RWPE2 (cell line): ENCODE data around the gene ZFYVE27.

Source experiments
- ATAC-seq: fragments of 200-7000 bp; cut with Tn5 transposase; 3 replicates; pipeline ENCODE4 v1.9.1; 2021; ENCODE audit warnings: low read depth
- DNase-seq: peaks from one replicate; pipeline ENCODE4 v3.0.0-alpha.2; 2020; ENCODE audit warnings: low spot score
- H3K27ac ChIP-seq: fragments of 450-650 bp; 2 replicates; pipeline ENCODE4 v1.5.1; 2017; ENCODE audit warnings: mild to moderate bottlenecking; ENCODE audit not compliant: poor library complexity, severe bottlenecking
- H3K27me3 ChIP-seq: fragments of 250-450 bp; sonication (Bioruptor Pico); 2 replicates; pipeline ENCODE4 v1.5.1; 2021; ENCODE audit warnings: mild to moderate bottlenecking, moderate library complexity; ENCODE audit not compliant: insufficient read depth, poor library complexity, severe bottlenecking
- H3K36me3 ChIP-seq: fragments of 250-450 bp; sonication (Bioruptor Pico); 2 replicates; pipeline ENCODE4 v1.5.1; 2020; ENCODE audit warnings: low read depth, mild to moderate bottlenecking, moderate library complexity
- H3K4me1 ChIP-seq: fragments of 250-450 bp; sonication (Bioruptor Pico); 2 replicates; pipeline ENCODE4 v1.5.1; 2021; ENCODE audit warnings: mild to moderate bottlenecking, moderate library complexity; ENCODE audit not compliant: insufficient read depth, poor library complexity, severe bottlenecking
- H3K4me3 ChIP-seq: fragments of 250-450 bp; sonication (Bioruptor Pico); 2 replicates; pipeline ENCODE4 v1.5.1; 2021; ENCODE audit warnings: mild to moderate bottlenecking, moderate library complexity; ENCODE audit not compliant: severe bottlenecking
- H3K9me3 ChIP-seq: fragments of 250-450 bp; sonication (Bioruptor Pico); 2 replicates; pipeline ENCODE4 v1.5.1; 2021; ENCODE audit warnings: mild to moderate bottlenecking, moderate library complexity; ENCODE audit not compliant: severe bottlenecking
- CTCF ChIP-seq: fragments of 450-650 bp; IDR thresholded peaks from one replicate; pipeline ENCODE4 v1.5.1; 2017; ENCODE audit warnings: mild to moderate bottlenecking, moderate library complexity; ENCODE audit not compliant: poor library complexity, severe bottlenecking

Gene ZFYVE27

GRCh38 chr10:97744405-97745035 is 7.6 kb downstream of the ZFYVE27 start:
- TF ChIP-seq CTCF, result no peak
- Histone ChIP-seq H3K27me3 (no peaks in the 10 kb centered on the region), H3K4me1 (no peaks in the 10 kb centered on the region), H3K4me3 (no peak overlapping the region), H3K9me3 (no peaks in the 10 kb centered on the region), H3K36me3 (peaks cover 90% of the 10 kb centered on the region), H3K27ac (no peak overlapping the region)
- DNase-seq, result no peak
- no peak for ATAC-seq

- DNase-seq (no peak), ATAC-seq (no peak)
- TF ChIP-seq CTCF, result no peak
- H3K27me3 ChIP-seq, result no peaks in the 10 kb centered on the region
- H3K4me3 ChIP-seq, result no peak overlapping the region
- H3K36me3 ChIP-seq, result peaks cover 81% of the 10 kb centered on the region
- H3K9me3 ChIP-seq, result no peaks in the 10 kb centered on the region
- H3K27ac ChIP-seq, result no peak overlapping the region
- no peaks in the 10 kb centered on the region for H3K4me1 ChIP-seq
Measured at GRCh38 chr10:97747573-97747972, 10.6 kb downstream of the ZFYVE27 start.

GRCh38 chr10:97748116-97748515 is 11.2 kb downstream of the ZFYVE27 start:
- no peak for ATAC-seq
- no peaks in the 10 kb centered on the region for H3K27me3 ChIP-seq
- H3K27ac ChIP-seq, result no peak overlapping the region
- DNase-seq, result no peak
- H3K36me3 ChIP-seq, result peaks cover 80% of the 10 kb centered on the region
- no peak overlapping the region for H3K4me3 ChIP-seq
- no peaks in the 10 kb centered on the region for H3K9me3 ChIP-seq
- no peak for TF ChIP-seq CTCF
- H3K4me1 ChIP-seq, result no peaks in the 10 kb centered on the region

DNA sequence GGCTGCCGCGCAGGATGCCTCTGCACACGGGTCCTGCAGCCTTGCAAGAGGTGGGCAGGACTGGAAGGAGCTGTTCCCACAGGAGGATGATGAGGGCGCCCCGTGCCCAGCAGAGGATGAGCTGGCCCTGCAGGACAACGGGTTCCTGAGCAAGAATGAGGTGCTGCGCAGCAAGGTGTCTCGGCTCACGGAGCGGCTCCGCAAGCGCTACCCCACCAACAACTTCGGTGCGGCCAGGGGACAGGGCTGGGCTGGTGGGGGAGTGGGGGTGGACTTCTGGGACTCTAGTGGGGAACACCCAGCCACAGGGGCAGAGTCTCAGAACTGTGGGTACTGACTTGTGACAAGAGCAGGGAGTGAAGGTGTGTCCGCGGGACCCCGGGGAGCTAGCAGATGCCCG is 16.0 kb downstream of the ZFYVE27 start:
- peaks cover 63% of the 10 kb centered on the region for H3K36me3 ChIP-seq

More for the DNA sequence above, 16.0 kb downstream of the ZFYVE27 start:
- H3K4me3 ChIP-seq, result no peak overlapping the region
- no peak overlapping the region for H3K27ac ChIP-seq
- TF ChIP-seq CTCF, result no peak
- H3K9me3 ChIP-seq, result no peaks in the 10 kb centered on the region
- H3K4me1 ChIP-seq, result no peaks in the 10 kb centered on the region
- ATAC-seq, result no peak
- no peak for DNase-seq
- H3K27me3 ChIP-seq, result no peaks in the 10 kb centered on the region
